CD4-positive, CD25-positive, alpha-beta regulatory T cell (primary cell): ENCODE results near the gene IKZF3. TPM values are rescaled to one million over a fixed set of nuclear protein-coding genes. Genes with fewer than 3 reads are reported as not detected.
"Not testable (repeated sequence)": the region's sequence is repeated elsewhere in the genome, so short reads cannot be mapped to it uniquely, and the experiment has no call there.

ENCODE experiments used
- ATAC-seq, 2 donors: fragments of 150-1000 bp; cut with Tn5 transposase; one replicate each; pipeline ENCODE4 v1.10.0; 2021; ENCODE audit warnings: low read depth in 2 of 2, moderate number of reproducible peaks in 2 of 2, moderate library complexity in 1 of 2
- DNase-seq, 3 donors: peaks; one replicate each; pipeline versions ENCODE4 v3.0.0 to v3.0.0-alpha.2; 2012 to 2022; ENCODE audit warnings: mixed read lengths in 1 of 3
- H3K27ac ChIP-seq: one replicate; pipeline ENCODE4 v1.7.0; 2013; ENCODE audit warnings: mild to moderate bottlenecking, low read length; ENCODE audit not compliant: insufficient read depth, poor library complexity, severe bottlenecking
- H3K27me3 ChIP-seq: one replicate; pipeline ENCODE4 v1.7.0; 2013; ENCODE audit warnings: low read length; ENCODE audit not compliant: control insufficient read depth, insufficient read depth
- H3K36me3 ChIP-seq: one replicate; pipeline ENCODE4 v1.7.0; 2013; ENCODE audit warnings: mild to moderate bottlenecking, low read length, moderate library complexity; ENCODE audit not compliant: control insufficient read depth, insufficient read depth
- H3K4me1 ChIP-seq: 2 replicates; pipeline ENCODE4 v1.7.0; 2013; ENCODE audit warnings: mild to moderate bottlenecking, low read length; ENCODE audit not compliant: insufficient read depth, control insufficient read depth, poor library complexity, severe bottlenecking
- H3K4me3 ChIP-seq: one replicate; pipeline ENCODE4 v1.7.0; 2013; ENCODE audit warnings: low read depth, mild to moderate bottlenecking, low read length, moderate library complexity
- H3K9me3 ChIP-seq, 2 experiments: 1 replicate in 1 of 2; 2 replicates in 1 of 2; pipeline ENCODE4 v1.7.0; 2013; ENCODE audit warnings: low read length in 2 of 2, mild to moderate bottlenecking in 1 of 2, moderate library complexity in 1 of 2; ENCODE audit not compliant: control insufficient read depth in 2 of 2
- H3K27ac Mint-ChIP-seq, 3 donors: one replicate each; pipeline ENCODE4 v1.8.0; 2020 to 2022; ENCODE audit warnings: mild to moderate bottlenecking in 3 of 3, mixed read lengths in 3 of 3, moderate library complexity in 2 of 3
- H3K27me3 Mint-ChIP-seq: one replicate; pipeline ENCODE4 v1.8.0; 2022; ENCODE audit warnings: mild to moderate bottlenecking, mixed read lengths
- H3K36me3 Mint-ChIP-seq: one replicate; pipeline ENCODE4 v1.8.0; 2020; ENCODE audit warnings: mixed read lengths
- H3K4me1 Mint-ChIP-seq, 4 donors: one replicate each; pipeline ENCODE4 v1.8.0; 2020 to 2022; ENCODE audit warnings: mixed read lengths in 4 of 4, mild to moderate bottlenecking in 1 of 4
- H3K4me3 Mint-ChIP-seq, 4 donors: one replicate each; pipeline ENCODE4 v1.8.0; 2020 to 2022; ENCODE audit warnings: mild to moderate bottlenecking in 4 of 4, mixed read lengths in 4 of 4, moderate library complexity in 3 of 4
- H3K9me3 Mint-ChIP-seq, 7 donors: one replicate each; pipeline ENCODE4 v1.8.0; 2020 to 2022; ENCODE audit warnings: mixed read lengths in 7 of 7, mild to moderate bottlenecking in 3 of 7, moderate library complexity in 2 of 7
- polyA plus RNA-seq, 4 donors: library from polyadenylated mRNA; unstranded; fragments of 300-500 nt; fragmentation: Illumina TruSeq; gene quantifications; one replicate each; pipeline ENCODE4 v1.2.3, GENCODE V29; 2021
- total RNA-seq: library from RNA; stranded (reverse); gene quantifications from one replicate; pipeline ENCODE4 v1.2.3, GENCODE V29; 2022

IKZF3 gene
- total and polyA plus RNA-seq, 5 donors from 2014 or later, result 30.4 to 146 (median 36.4) TPM

DNA sequence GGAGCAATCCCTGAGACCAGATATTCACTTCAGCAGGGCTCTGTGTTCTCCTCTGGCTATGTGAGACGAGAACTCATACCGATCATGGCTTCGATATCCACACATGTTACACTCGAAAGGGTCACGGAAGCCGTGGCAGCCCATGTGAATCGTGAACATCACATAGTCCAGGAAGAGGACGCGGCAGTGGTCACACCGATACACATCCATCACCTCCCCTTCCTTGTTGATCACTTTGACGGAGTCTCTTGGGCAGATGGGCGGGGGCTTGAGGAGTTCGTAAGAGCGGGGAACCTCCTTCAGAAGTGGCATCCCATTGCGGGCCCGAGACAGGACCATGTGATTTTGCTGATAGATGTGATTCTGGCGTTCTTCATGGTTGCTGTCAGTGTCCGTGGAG, 98.3 kb downstream of the IKZF3 start:
- Histone ChIP-seq H3K36me3 (peaks cover 69% of the 10 kb centered on the region), H3K4me1 (peaks cover 45% of the 10 kb centered on the region), H3K27ac (no peak overlapping the region), H3K4me3 (no peak overlapping the region), H3K27me3 (no peaks in the 10 kb centered on the region), H3K9me3 (no peaks in the 10 kb centered on the region)
- Mint-ChIP-seq H3K27me3 (peaks cover 4% of the 10 kb centered on the region), H3K27ac (peak overlapping the region in 2 of 3 donors; percentile 81 to 99), H3K9me3 (peaks cover 0 to 2% (median 0%) of the 10 kb centered on the region in 7 donors), H3K4me1 (peaks cover 23 to 72% (median 64%) of the 10 kb centered on the region in 4 donors), H3K4me3 (peak overlapping the region in 2 of 4 donors; percentile 11 to 14), H3K36me3 (peaks cover 50% of the 10 kb centered on the region)
- ATAC-seq (no peak), DNase-seq (no peak)

DNA sequence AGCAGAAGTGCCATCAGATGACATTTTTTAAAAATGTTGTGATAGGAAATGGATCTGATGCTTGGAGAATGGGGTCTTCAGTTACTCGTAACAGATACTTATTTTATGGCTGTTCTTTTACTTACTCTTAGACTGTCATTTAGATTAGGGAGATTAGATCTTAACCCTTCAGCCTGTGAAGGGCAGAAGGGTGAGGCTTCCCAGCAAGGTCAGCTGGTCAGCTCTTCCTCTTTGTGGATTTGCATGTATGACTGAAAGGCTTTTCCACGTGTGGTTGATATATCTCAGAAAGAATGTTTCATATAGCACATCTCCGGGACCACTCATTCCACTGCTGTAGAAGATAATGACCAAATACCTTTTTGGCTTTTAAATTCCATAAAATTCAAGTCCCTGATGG, 98.9 kb downstream of the IKZF3 start:
- H3K27ac Mint-ChIP-seq, result peak overlapping the region in 2 of 3 donors; percentile 81 to 84
- Histone ChIP-seq H3K27me3 (no peaks in the 10 kb centered on the region), H3K36me3 (peaks cover 70% of the 10 kb centered on the region), H3K9me3 (no peaks in the 10 kb centered on the region), H3K4me3 (no peak overlapping the region), H3K4me1 (peaks cover 40% of the 10 kb centered on the region), H3K27ac (no peak overlapping the region)
- ATAC-seq (no peak), DNase-seq (no peak)
- H3K36me3 Mint-ChIP-seq, result peaks cover 50% of the 10 kb centered on the region
- H3K4me3 Mint-ChIP-seq, result peak overlapping the region in 1 of 4 donors; percentile 48
- peaks cover 0 to 2% (median 0%) of the 10 kb centered on the region in 7 donors for H3K9me3 Mint-ChIP-seq
- H3K4me1 Mint-ChIP-seq, result peaks cover 21 to 67% (median 59%) of the 10 kb centered on the region in 4 donors
- H3K27me3 Mint-ChIP-seq, result peaks cover 4% of the 10 kb centered on the region

DNA sequence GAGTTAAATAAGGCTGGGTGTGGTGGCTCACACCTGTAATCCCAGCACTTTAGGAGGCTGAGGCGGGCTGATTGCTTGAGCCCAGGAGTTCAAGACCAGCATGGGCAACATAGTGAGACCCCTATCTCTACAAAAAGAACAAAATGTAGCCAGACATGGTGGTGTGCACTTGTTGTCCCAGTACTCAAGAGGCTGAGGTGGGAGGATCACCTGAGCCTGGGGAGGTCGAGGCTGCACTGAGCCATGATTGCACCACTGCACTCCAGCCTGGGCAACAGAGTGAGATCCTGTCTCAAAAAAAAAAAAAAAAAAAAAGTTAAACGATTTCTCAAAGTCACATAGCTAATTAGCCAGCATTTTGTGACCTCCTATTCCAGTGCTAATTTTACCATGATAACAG, 99.9 kb downstream of the IKZF3 start:
- not testable (repeated sequence) for DNase-seq, H3K4me3 ChIP-seq, H3K9me3 Mint-ChIP-seq, H3K9me3 ChIP-seq, ATAC-seq, H3K4me3 Mint-ChIP-seq, H3K27ac ChIP-seq, H3K27me3 Mint-ChIP-seq, H3K27me3 ChIP-seq
- peaks cover 68% of the 10 kb centered on the region for H3K36me3 ChIP-seq
- H3K4me1 ChIP-seq, result peaks cover 30% of the 10 kb centered on the region
- Mint-ChIP-seq H3K4me1 (peaks cover 16 to 65% (median 54%) of the 10 kb centered on the region in 4 donors), H3K36me3 (peaks cover 50% of the 10 kb centered on the region), H3K27ac (peak overlapping the region in 1 of 3 donors; percentile 84)

- peak overlapping the region in 2 of 3 donors; percentile 2 to 72 for H3K27ac Mint-ChIP-seq
- no peak for DNase-seq
- H3K4me3 Mint-ChIP-seq, result no peak overlapping the region
- peaks cover 0 to 2% (median 0%) of the 10 kb centered on the region in 7 donors for H3K9me3 Mint-ChIP-seq
- Histone ChIP-seq H3K9me3 (no peaks in the 10 kb centered on the region), H3K27me3 (no peaks in the 10 kb centered on the region), H3K4me3 (no peak overlapping the region), H3K4me1 (peaks cover 26% of the 10 kb centered on the region), H3K27ac (peak overlapping the region; percentile 34), H3K36me3 (peaks cover 60% of the 10 kb centered on the region)
- H3K27me3 Mint-ChIP-seq, result peaks cover 4% of the 10 kb centered on the region
- H3K36me3 Mint-ChIP-seq, result peaks cover 47% of the 10 kb centered on the region
- peaks cover 20 to 65% (median 53%) of the 10 kb centered on the region in 4 donors for H3K4me1 Mint-ChIP-seq
- ATAC-seq, result no peak
Observed at GRCh38 chr17:39763051-39763820, 100.9 kb downstream of the IKZF3 start.

DNA sequence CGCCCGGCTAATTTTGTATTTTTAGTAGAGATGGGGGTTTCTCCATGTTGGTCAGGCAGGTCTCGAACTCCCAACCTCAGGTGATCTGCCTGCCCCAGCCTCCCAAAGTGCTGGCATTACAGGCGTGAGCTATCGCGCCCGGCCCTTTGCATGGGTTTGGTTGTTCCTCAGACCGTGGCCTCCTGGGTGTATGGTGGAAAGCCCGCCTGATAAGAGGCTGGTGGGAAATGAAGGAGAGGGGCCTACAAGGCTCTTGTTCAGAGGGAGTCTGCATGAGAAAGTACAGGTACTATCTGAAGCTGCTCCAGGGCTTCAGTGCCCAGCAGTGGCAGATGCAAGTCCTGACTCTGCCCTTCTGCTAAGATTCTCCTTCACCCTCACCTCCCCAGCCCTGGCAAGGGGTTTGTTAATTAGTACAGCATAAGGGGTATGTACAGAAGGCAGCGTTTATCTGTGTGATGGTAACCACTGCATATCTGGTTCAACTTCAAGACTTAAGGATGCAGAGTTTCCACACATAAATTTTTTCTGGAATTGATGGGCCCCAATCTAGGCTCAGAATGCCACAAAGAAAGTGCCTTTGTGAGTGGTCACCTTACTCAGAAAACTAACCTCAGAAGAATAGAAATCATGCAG, 102.1 kb downstream of the IKZF3 start:
- peaks cover 0 to 2% (median 0%) of the 10 kb centered on the region in 7 donors for H3K9me3 Mint-ChIP-seq
- Histone ChIP-seq H3K9me3 (no peaks in the 10 kb centered on the region), H3K27ac (no peak overlapping the region), H3K36me3 (peaks cover 54% of the 10 kb centered on the region), H3K4me3 (no peak overlapping the region), H3K4me1 (peaks cover 26% of the 10 kb centered on the region), H3K27me3 (no peaks in the 10 kb centered on the region)
- H3K4me3 Mint-ChIP-seq, result peak overlapping the region in 1 of 4 donors; percentile 38
- peaks cover 38% of the 10 kb centered on the region for H3K36me3 Mint-ChIP-seq
- DNase-seq (no peak), ATAC-seq (no peak)
- peaks cover 4% of the 10 kb centered on the region for H3K27me3 Mint-ChIP-seq
- peak overlapping the region in 1 of 3 donors; percentile 72 for H3K27ac Mint-ChIP-seq
- peaks cover 15 to 65% (median 50%) of the 10 kb centered on the region in 4 donors for H3K4me1 Mint-ChIP-seq

DNA sequence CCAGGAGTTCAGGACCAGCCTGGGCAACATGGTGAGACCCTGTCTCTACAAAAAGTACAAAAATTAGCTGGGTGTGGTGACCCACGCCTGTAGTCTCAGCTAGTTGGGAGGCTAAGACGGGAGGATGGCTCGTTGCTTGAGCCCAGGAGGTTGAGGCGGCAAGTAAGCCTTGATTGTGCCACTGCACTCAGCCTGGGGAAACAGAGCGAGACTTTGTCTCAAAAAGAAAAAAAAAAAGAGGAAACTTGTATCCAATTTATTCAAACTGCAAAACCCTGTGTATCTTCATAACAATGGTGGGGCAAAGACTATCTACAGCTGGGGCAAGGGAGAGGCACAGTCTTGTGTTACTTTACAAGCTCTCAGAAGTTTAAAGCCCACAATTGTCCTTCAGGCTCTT, 104.9 kb downstream of the IKZF3 start:
- peak overlapping the region; percentile 61 for H3K27ac ChIP-seq
- ATAC-seq (no peak), DNase-seq (no peak)
- peaks cover 28% of the 10 kb centered on the region for H3K36me3 ChIP-seq
- no peaks in the 10 kb centered on the region for H3K27me3 ChIP-seq
- H3K4me1 ChIP-seq, result peaks cover 42% of the 10 kb centered on the region
- Mint-ChIP-seq H3K27ac (peak overlapping the region in 2 of 3 donors; percentile 55 to 96), H3K36me3 (peaks cover 13% of the 10 kb centered on the region), H3K9me3 (peaks cover 0 to 2% (median 0%) of the 10 kb centered on the region in 7 donors), H3K4me3 (peak overlapping the region in 1 of 4 donors; percentile 80), H3K27me3 (peaks cover 4% of the 10 kb centered on the region), H3K4me1 (peaks cover 5 to 64% (median 47%) of the 10 kb centered on the region in 4 donors)
- no peak overlapping the region for H3K4me3 ChIP-seq
- no peaks in the 10 kb centered on the region for H3K9me3 ChIP-seq

DNA sequence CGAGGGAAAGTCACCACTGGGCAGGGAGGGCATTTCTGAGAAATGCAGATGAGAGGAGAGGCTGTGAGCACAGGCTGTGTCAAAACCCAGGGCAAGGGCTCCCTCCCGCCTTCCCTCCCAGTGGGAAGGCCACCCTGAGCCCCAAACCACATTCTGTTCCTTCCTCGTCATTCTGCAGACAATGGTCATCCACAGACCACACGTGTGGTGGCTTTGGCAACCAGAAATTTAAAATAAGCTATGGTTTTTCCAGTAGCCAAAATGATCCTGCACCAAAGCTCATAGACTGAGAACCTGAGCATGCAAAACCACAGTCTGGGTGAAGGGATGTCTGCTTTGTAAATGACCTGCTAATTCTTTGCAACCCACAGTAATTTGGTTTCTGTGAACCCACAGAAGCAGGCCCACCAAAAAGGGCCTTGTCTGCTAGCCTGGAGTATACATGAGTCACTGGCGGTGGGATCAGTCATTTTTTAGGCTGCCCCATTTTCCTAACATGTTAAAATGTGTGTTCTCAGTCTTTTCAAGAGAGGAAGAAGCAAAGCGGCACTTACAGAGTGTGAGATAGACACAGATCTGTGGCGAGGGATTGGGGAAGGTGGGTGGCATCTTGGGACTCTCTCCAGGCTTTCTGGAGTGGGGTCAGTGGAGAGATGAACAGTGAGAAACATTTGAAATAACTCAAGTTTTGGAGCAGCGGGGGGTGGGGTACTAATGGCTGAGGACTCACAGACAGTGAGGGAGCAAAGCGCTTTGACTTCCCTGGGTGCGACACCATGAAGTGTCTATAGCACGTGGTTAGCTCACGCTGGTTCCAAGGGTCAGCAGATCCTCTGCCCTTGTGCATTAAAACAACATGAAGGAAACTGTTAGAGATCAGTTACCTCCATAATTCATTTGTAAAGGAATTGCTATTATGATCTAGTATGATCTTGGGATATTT, 105.9 kb downstream of the IKZF3 start:
- H3K9me3 Mint-ChIP-seq, result peaks cover 0 to 2% (median 0%) of the 10 kb centered on the region in 7 donors
- H3K36me3 Mint-ChIP-seq, result peaks cover 9% of the 10 kb centered on the region
- peaks cover 5 to 65% (median 49%) of the 10 kb centered on the region in 4 donors for H3K4me1 Mint-ChIP-seq
- no peaks in the 10 kb centered on the region for H3K27me3 ChIP-seq
- ATAC-seq (no peak), DNase-seq (peak in 1 of 3 donors; percentile 54)
- H3K4me3 ChIP-seq, result no peak overlapping the region
- H3K27ac ChIP-seq, result peak overlapping the region; percentile 61
- H3K4me1 ChIP-seq, result peaks cover 48% of the 10 kb centered on the region
- H3K36me3 ChIP-seq, result peaks cover 18% of the 10 kb centered on the region
- H3K9me3 ChIP-seq, result no peaks in the 10 kb centered on the region
- peak overlapping the region in 3 of 4 donors; percentile 16 to 91 (median 38) for H3K4me3 Mint-ChIP-seq
- peak overlapping the region; percentile 93 to 98 (median 96) for H3K27ac Mint-ChIP-seq
- peaks cover 4% of the 10 kb centered on the region for H3K27me3 Mint-ChIP-seq
